Renal cortex interstitium (tissue), 11 donors: Measurements from ENCODE around the gene FER. TPM values are rescaled to one million over a fixed set of nuclear protein-coding genes. Genes with fewer than 3 reads are reported as not detected.
"Not testable (repeated sequence)": the region's sequence is repeated elsewhere in the genome, so short reads cannot be mapped to it uniquely, and the experiment has no call there.

Source experiments
- DNase-seq, 11 donors: peaks; one replicate each; pipeline ENCODE4 v3.0.0-alpha.2; 2013; ENCODE audit warnings: low read depth in 9 of 11, low spot score in 4 of 11; ENCODE audit errors: extremely low read depth in 1 of 11
- polyA plus RNA-seq, 3 donors: library from polyadenylated mRNA; unstranded; fragments of 120-200 nt; gene quantifications; one replicate each; pipeline ENCODE4 v1.2.1, GENCODE V29; 2013; ENCODE audit not compliant: insufficient read length in 3 of 3

The FER gene
- polyA plus RNA-seq, 3 donors, result 17.0 to 19.0 (median 18.0) TPM

DNA sequence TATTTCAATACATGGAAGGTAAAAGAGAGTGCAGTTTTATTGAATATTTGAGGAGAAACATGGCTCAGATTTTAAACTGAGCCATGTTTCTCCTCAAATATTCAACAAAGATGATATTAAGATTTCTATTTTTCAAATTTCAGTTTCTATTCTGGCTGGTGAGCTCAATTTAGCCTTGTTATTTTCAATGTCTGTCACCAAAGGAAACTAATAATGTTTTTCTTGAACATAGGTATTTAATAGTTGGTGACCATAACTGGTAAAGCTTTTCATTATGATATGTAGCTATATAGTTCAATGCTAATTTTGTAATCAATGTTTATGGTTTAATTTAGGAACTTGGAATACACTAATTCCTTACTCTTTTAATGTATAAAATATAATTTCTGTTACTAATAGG is 177.4 kb downstream of the FER start:
- no peak for DNase-seq

DNA sequence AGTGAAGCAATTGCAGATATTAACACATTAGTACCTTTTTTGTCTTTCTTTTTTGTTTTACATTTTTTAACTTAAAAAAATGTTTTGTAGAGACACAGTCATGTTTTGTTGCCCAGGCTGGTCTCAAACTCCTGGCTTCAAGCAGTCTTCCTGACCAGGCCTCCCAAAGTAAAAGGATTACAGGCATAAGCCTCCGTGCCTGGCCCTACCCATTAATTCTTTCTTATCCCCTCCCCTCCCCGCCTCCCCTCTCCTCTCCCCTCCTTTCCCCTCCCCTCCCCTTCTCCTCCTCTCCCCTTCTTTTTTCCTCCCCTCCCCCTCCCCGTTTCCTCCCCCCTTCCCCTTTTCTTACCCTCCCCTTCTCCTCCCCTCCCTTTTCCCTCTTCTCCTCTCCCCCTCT is 182.4 kb downstream of the FER start:
- no peak for DNase-seq

DNA sequence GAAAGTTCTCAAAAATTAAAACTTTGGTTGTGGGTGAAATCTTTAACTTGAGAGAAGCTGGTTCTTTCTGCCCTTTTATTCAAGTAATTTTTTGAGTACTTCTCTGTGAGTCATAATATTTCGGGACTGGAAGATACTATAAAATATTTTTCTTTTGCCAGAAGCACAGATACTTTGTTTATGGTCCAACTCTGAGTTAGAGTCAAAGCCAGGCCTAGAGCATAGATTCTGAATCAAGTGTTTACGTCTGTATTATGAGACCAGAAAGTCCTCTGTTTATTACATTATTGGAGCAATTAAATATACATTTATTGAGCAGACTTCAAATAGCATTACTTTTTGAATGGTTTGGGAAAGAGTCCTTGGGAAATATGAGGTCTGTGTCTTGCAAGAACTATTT is 187.9 kb downstream of the FER start:
- DNase-seq, result no peak

DNA sequence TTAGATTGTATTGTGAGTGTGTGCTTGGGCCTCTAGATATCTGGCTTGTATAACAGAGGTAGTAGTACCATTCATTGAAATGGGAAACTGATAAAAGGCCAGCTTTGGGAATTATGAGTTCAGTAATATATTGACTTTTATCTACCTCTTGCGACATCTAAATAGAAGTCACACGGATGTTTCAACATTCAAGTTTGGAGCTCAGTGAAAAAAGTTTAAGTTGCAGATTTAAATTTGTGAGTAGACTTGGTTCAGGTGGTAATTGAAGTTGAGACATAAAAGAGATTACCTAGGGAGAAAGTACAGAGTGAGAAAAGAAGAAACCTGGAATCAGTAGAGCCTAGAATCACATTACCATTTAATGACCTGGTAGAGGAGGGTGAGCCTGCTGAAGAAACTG is 189.5 kb downstream of the FER start:
- no peak for DNase-seq

DNA sequence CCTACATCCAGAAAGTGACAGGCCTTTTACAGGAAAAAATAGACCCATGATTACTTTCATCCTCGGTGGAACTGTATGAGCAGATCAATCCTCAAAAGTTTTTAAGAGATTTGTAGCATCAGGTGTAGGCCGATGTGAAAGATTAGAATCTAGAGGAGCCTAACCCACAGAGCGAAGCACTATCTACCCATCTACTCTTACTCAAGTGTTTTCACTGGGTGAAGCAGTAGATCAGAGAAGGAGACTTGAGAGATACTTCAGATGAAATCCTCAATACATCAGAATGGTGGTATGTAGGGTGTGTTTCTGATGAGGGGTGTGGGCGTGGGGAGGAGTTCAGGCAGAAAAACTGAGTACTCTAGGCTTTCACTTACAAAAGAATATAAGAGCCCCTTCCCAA is 192.8 kb downstream of the FER start:
- no peak for DNase-seq

DNA sequence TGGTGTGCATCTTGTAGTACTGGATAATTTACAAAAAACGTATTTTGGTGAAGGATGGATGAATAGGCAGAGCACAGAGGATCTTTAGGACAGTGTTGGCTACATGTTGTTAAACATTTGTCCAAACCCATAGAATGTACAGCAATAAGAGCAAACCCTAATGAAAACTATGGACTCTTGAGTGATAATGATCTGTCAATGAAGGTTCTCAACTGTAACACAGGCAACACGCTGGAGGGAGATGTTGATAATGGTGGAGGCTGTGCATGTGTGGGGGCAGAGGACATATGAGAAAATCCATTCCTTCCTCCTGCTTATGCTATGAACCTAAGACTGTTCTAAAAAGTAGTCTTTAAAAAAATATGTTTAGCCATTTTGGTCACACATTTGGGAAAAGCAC is 194.0 kb downstream of the FER start:
- DNase-seq, result no peak

DNA sequence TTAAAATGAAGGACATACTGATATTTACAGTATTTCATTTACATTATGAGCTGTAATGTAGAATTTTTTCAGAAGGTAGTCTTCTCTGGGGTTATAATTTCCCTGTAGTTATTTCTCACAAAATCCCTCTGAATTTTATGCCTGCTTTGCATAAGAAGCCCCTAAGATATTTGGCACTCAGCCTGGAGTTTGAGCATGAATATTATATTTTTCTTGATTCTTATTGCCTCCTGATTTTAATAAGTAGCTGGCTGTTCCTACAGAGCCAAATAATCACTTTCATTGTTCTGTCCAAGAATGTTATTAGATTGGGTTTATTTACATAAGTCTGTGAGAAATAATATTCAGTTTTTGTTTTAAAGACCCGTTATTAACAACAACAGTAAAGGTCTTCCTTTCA is 195.0 kb downstream of the FER start:
- no peak for DNase-seq

DNA sequence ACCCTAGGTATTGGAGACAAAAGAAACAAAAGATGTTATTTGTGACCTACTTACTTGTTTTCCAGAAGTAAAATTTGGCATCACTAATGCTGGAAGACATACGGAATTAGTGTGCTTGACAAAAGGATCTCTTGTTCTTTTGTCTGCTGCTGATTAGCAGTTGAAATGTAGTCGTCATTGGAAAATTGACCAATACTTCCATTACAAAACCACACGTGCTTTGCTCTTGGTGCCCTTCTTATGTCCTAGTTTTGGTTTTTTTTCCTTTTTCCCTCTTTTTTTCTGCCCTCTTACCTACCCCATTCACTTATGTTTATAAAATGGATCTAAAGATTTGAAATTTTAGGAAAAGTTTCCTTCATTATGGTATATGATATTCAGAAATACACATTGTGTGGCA is 197.4 kb downstream of the FER start:
- no peak for DNase-seq

DNA sequence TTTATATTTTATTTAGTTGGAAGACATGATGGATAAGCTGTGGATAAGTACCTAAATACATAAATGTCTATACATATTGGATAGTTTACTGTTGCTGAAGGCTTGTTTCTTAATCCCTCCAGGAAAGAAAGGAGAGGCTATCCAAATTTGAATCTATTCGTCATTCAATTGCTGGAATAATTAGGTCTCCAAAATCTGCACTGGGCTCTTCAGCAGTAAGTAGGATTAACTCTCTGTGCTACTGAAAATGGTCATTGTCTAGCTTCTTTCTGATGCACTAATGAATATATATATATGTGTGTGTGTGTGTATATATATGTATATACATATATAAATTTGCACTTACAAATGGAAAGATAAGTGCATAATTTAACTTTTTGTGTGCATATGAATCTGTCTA is 198.3 kb downstream of the FER start:
- no peak for DNase-seq

DNA sequence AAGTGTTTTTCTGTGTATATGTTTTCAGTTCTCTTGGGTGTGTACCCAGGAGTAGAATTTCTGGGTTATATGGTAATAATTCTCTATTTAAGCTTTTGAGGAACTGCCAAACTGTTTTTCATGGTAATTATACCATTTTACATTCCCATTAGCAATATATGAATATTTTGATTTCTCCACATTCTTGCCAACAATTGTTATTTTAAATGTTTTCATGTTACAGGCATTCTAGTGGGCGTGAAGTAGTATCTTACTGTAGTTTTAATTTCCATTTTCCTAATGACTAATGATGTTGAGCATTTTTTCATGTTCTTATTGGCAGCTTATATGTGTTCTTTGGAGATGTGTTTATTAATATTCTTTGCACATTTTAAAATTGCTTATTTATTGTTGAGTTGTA is 199.5 kb downstream of the FER start:
- DNase-seq, result no peak

DNA sequence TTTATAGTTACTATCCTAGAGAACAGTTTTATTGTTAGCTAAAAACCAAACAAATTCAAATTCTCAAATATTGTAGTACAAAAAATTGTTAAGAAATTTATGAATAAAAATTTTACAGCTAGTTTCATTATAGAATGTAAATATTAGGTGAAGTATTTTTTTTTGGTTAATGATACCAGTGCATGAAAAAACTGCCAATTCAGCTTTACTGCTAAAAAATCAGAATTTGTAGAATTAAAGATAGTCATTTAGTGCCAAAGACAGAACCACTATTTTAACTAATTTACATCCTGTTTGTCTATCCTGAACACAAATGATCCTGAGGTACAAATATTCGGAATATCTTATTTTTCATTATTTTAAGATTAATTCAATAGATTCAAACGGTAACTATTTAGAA is 202.6 kb downstream of the FER start:
- no peak for DNase-seq

DNA sequence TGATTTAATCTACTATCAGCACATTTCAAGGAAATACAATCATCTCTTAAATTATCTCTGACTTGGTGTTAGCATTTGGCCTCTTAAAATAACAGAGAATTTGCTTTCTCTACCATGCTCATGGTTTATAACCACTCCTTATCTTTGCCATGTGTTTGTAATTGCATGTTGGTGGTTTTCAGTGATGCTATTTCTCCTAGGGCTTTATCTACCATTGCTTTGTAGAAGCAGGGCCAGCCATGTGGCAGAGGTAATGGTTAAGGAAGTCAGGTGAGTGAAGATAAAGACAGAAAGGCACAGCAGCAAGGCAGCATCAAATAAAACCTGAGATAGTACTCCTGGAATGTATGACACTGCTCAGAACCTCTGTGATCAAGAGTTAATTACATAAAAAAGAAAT is 206.2 kb downstream of the FER start:
- no peak for DNase-seq

DNA sequence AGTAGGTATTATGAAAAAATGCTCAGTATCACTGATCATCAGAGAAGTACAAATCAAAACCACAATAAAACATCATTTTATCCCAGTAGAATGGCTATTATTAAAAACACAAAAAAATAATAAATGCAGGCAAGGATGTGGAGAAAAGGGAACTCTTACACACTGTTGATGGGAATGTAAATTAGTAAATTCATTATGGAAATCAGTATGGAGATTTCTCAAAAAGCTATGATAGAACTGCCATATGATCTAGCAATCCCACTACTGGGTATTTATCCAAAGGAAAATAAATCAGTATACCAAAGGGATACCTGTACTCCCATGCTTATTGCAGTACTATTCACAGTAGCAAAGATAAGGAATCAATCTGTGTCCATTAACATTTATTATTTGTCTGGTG is 209.6 kb downstream of the FER start:
- DNase-seq, result no peak

DNA sequence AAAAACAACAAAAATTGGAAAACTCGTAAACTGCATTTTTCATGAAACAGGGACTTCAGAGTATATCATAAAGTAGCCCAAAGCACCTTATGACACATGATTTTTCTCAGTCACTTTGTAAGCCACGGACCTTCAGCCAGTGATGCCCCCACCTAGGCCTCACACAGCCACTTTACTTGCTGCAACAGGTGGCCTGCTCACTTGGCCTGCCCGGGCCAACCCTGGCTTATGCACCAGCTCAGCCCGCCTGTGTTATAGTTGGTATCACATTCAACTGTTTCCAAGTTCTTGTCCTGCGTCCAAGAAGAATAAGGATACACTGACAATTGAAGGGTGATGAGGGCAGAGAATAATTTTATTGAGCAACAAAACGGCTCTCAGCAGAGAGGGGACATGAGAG is 219.2 kb downstream of the FER start:
- no peak for DNase-seq

DNA sequence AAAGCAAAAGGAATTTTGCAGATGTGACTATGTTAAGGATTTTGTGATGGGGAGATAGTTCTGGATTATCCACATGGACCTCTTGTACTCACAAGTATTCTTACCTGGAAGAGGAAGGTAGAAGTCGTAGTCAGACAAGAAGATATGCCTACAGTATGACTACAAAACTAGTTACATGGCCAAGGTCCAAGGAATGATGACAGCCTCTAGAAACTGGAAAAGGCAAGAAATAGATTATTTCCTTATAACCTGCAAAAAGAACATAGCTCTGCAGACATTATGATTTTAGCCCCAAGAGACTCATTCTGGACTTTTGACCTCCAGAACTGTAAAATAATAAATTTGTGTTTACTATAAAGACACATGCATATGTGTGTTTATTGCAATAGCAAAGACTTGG is 226.9 kb downstream of the FER start:
- DNase-seq, result no peak

DNA sequence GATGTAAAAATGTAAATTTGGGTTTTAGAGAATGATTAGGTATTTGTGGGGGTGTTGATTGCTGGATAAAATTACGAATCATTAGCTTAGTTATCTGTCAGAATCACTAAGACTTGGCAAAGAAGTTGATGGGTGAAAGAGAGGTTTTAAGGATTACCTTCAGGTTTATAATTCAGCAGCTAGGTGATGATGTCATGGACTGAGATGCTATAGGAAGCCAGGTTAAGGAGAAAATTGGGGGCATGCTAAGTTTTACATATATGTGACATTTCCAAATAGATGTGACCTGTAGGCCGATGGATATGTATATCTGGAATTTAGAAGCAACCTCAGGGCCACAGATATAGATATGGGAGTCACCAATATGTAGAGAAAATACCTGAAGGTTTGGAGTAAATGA is 228.0 kb downstream of the FER start:
- no peak for DNase-seq

DNA sequence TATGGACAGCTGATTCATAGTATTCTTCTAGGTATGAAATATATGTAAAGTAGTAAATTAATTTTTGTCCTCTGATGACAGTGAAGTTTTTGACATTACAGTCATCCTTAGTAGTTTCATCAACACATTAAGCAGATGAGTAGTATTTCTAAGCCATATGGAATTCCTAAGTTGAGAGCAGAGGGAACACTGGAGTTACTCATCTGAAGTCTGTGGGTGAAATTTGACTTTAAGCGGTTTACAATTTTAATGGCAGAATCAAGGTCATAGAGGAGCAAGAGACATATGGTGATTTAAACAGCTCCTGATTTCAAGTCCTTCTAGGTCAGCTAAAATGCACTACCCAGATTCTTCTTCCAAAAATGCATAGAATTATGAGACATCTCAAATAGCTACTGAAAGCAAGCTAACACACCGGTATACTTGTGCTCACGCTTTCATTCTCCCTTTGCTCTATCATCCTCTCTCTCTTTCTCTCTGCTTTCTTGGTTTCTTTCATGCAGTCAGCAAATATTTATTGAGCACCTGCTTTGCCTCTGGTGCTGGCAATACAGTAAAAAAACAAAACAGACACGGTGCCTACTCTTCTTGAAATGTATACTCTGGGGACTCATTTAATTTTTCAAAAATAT is 235.9 kb downstream of the FER start:
- no peak for DNase-seq

DNA sequence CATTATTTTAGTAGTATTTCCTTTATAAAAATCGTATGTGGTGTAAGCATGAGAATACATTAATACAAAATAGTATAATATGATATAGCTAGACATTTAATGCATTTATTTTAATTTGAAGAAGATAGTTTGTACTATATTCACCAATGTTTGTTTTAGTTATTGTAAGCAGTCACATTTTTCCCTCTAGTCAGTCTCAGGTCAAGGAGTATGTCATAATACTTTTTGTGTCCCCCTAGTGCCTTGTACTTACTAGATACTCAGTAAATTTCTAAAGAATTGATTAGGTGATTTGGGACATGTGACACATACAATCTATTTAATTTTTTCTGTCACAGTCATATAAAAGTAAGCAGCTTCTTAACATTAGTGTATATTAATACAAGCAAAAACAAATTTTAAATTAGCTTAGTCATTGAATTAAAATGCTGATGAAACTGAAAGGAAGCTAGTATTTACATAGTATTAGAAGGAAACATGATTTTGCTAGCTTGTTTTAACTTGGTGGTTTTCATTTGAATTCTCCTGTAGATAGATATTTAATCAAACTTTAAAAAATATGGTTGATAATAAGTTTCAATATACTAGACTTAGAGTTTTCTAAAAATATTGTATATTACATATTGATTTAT is 242.2 kb downstream of the FER start:
- DNase-seq, result no peak

DNA sequence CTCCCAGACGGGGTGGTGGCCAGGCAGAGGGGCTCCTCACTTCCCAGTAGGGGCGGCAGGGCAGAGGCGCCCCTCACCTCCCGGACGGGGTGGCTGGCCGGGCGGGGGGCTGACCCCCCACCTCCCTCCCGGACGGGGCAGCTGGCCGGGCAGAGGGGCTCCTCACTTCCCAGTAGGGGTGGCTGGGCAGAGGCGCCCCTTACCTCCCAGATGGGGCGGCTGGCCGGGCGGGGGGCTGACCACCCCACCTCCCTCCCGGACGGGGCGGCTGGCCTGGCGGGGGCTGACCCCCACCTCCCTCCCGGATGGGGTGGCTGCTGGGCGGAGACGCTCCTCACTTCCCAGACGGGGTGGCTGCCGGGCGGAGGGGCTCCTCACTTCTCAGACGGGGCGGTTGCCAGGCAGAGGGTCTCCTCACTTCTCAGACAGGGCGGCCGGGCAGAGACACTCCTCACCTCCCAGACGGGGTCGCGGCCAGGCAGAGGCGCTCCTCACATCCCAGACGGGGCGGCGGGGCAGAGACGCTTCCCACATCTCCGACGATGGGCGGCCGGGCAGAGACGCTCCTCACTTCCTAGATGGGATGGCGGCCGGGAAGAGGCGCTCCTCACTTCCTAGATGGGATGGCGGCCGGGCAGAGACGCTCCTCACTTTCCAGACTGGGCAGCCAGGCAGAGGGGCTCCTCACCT is 244.8 kb downstream of the FER start:
- DNase-seq, result not testable (repeated sequence)

DNA sequence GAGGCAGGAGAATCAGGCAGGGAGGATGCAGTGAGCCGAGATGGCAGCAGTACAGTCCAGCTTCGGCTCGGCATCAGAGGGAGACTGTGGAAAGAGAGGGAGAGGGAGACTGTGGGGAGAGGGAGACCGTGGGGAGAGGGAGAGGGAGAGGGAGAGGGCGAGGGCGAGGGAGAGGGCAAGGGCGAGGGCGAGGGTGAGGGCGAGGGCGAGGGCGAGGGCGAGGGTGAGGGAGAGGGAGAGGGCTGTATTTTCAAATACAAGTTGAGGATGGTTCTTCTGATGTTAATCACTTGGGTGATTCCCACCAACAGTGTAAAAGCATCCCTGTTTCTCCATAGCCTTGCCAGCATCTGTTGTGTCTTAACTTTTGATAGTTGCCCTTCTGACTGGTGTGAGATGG is 245.7 kb downstream of the FER start:
- DNase-seq, result not testable (repeated sequence)

DNA sequence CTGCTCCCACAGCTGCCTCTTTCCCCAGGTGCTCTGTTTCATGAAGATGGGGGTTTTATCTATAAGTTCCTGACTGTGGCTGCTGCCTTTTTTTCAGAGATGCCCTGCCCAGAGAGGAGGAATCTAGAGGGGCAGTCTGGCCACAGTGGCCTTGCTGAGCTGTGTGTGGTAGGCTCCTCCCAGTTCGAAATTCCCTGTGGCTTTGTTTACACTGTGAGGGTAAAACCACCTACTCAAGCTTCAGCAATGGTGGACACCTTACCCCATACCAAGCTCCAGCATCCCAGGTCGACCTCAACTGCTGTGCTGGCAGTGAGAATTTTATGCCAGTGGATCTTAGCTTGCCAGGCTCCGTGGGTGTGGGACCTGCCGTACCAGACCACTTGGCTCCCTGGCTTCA is 250.0 kb downstream of the FER start:
- no peak for DNase-seq
